H4 (cell line): ENCODE data around the gene POLD1. TPM values are rescaled to one million over a fixed set of nuclear protein-coding genes. Genes with fewer than 3 reads are reported as not detected.
"Not testable (repeated sequence)": the region's sequence is repeated elsewhere in the genome, so short reads cannot be mapped to it uniquely, and the experiment has no call there.

Experiments
- DNase-seq: peaks from one replicate; pipeline ENCODE4 v3.0.0-alpha.2; 2015; ENCODE audit warnings: low spot score
- total RNA-seq: library from RNA; depleted of rRNA; stranded (reverse); fragments of >200 nt; shearing (Covaris generic); gene quantifications from 2 replicates; pipeline ENCODE4 v1.2.3, GENCODE V29; 2014

The POLD1 gene
- total RNA-seq, 1 experiment from 2014 or later: 45.8 TPM

DNA sequence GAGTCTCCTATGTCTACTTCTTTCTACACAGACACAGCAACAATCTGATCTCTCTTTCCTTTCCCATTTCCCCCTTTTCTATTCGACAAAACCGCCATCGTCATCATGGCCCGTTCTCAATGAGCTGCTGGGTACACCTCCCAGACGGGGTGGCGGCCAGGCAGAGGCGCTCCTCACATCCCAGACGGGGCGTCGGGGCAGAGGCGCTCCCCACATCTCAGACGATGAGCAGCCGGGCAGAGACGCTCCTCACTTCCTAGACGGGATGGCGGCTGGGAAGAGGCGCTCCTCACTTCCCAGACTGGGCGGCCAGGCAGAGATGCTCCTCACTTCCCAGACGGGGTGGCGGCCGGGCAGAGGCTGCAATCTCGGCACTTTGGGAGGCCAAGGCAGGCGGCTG lies 6.8 kb downstream of the POLD1 start:
- not testable (repeated sequence) for DNase-seq

DNA sequence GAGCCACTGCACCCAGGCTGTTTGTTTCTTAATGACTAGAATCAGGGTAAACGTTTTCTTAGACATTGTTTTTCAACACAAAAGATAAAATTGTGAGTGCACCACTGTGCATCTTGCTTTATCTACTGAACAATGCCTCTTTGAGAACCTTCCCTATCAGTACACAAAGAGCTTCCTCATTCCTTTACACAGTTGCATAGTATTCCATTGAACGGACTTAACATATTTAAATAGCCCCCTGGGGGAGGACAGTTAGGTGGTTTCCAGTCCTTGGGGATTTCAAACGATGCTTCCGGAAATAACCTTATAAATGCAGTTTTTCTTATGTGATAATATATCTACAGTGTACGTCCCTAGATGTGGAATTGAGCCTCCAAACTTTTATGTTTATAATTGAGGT lies 8.6 kb downstream of the POLD1 start:
- DNase-seq: no peak

DNA sequence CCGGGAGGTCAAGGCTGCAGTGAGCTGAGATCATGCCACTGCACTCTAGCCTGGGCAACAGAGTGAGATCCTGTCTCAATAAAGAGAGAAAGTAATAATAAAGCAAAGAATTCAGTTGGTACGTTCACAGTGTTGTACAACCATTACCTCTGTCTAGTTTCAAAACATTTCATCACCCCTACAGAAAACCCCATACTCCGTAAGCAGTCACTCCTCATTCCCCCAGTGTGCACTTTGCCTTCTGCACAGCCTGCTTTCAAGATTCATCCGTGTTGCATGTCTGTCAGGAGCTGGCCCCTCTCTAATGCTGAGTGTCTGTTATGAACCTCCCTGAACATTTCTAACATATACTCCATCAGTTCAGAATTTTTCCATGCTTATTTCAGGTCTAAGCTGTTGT lies 9.4 kb downstream of the POLD1 start:
- DNase-seq: no peak

DNA sequence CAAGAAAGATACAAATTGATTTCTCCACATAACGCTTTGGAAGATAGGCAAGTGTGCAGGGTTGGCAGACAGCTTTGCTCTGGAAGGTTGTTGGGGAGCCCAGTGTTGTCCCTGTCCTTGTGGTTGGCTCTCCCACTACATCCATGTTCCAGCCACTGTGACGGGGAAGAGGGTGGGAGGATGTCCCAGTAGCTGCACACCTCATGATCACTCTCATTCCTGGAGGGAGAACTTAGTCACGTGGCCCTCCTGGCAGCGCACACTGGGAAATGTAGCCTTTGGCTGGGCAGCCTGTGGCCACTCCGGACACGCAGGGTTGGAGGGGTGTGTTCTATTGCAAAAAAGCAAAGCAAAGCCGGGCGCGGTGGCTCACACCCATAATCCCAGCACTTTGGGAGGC lies 9.9 kb downstream of the POLD1 start:
- no peak for DNase-seq

DNA sequence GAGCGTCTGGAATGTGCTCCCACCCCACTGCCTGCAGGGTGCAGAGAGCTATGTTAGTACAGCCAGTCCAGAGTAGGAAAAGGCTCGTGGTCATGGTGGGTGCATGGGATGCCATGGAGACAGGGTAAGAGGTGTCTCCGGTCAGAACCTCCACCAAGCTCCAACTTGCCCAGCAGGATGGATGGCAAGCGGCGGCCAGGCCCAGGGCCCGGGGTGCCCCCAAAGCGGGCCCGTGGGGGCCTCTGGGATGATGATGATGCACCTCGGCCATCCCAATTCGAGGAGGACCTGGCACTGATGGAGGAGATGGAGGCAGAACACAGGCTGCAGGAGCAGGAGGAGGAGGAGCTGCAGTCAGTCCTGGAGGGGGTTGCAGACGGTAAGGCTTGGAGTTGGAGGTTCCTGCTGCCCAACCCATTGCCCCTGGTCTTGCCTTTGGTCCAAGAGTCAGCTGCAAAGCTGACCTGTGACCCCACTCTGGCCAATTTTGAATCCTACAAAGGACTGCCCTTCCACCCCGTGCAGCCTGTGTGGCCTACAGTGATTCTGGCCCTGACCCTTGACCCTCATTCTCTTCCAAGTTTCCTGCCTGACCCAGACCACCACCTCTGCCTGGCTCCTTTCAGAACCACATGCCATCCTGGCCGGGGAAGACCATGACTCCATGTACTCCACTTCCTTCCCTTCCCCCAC lies 14.7 kb downstream of the POLD1 start:
- no peak for DNase-seq

DNA sequence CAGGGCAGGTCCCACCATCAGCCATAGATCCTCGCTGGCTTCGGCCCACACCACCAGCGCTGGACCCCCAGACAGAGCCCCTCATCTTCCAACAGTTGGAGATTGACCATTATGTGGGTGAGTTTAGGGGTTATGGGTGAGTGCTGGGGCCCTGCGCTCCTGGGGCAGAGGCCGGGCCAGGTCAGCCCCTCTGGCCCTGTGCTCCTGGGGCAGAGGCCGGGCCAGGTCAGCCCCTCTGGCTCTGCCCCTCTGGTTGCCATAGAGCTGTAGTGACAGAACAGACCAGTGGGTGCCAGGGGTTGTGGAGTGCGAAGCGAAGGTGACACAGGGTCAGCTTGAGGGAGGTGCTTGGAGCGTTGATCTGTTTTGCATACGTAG lies 15.2 kb downstream of the POLD1 start:
- no peak for DNase-seq

DNA sequence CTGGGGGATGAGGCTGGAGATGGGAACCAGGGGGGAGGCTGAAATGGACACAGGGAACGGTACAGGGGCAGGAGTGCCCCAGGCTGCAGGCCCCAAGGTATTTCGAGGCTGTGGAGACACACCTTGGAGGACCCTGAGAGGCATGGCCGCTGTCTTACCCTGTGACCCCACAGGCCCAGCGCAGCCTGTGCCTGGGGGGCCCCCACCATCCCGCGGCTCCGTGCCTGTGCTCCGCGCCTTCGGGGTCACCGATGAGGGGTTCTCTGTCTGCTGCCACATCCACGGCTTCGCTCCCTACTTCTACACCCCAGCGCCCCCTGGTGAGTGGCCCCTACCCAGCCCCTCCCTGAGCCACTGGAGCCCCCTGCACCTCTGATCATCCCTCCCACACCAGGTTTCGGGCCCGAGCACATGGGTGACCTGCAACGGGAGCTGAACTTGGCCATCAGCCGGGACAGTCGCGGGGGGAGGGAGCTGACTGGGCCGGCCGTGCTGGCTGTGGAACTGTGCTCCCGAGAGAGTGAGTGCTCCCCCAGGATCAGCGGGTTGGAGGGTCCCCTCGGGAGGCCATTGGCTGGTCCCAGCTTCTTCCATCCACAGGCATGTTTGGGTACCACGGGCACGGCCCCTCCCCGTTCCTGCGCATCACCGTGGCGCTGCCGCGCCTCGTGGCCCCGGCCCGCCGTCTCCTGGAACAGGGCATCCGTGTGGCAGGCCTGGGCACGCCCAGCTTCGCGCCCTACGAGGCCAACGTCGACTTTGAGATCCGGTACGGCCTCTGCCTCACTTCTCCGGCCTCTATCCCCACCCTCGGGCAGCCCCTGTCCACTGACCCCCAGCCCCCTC lies 17.7 kb downstream of the POLD1 start:
- DNase-seq: no peak

DNA sequence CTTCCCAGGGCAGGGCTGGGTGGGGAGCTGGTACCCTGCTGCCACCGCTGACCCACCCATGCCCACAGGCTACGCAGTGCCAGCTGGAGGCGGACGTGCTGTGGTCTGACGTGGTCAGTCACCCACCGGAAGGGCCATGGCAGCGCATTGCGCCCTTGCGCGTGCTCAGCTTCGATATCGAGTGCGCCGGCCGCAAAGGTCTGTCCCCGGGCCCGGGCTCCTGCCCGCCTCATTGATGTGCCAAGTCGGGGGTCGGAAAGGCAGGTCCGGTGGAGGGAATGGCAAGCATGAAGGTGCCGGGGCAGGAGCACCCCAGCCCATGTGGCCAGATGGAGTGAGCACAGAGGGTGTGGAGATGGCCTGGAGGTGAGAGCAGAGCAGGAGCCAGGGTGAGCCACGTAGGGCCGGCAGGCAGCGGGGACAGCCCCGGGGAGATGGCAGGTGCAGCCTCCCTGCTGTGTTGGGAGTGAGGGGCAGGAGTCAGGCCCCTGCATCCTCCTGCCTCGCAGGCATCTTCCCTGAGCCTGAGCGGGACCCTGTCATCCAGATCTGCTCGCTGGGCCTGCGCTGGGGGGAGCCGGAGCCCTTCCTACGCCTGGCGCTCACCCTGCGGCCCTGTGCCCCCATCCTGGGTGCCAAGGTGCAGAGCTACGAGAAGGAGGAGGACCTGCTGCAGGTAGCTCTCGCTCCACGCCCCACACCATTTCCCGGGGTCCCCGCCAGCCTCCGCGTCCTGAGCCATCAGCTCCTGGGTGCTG lies 18.6 kb downstream of the POLD1 start:
- no peak for DNase-seq

DNA sequence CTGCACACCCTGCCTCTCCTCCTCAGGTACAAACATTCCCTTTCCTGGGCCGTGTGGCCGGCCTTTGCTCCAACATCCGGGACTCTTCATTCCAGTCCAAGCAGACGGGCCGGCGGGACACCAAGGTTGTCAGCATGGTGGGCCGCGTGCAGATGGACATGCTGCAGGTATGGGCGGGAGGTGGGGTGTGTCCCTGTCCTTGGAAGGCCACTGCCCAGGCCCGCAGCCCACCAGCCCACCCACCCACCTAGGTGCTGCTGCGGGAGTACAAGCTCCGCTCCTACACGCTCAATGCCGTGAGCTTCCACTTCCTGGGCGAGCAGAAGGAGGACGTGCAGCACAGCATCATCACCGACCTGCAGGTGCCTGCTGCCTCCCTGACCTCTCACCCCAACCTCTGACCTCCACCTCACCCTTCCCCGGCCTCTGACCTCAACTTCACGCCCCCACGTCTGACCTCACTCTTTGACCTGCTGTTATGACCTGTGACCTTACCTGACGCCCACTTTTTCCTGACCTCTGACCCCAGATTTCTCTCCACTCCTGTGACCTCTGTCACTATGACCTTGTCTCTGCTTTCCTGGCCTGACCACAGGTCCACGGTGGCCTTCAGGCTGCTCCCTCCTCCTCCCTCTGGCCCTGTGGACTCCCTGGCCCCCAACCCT lies 22.1 kb downstream of the POLD1 start:
- no peak for DNase-seq

DNA sequence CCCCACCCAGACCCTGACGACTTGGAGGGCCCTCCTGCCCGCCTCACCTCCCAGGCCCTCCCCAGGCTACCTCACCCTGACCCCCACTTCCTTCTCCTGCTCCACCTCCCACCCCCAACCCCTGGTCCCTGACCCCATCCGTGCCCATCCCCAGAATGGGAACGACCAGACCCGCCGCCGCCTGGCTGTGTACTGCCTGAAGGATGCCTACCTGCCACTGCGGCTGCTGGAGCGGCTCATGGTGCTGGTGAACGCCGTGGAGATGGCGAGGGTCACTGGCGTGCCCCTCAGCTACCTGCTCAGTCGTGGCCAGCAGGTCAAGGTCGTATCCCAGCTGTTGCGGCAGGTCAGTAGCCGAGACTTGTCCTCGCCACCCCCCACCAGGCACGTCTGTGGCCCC lies 22.7 kb downstream of the POLD1 start:
- DNase-seq: no peak

DNA sequence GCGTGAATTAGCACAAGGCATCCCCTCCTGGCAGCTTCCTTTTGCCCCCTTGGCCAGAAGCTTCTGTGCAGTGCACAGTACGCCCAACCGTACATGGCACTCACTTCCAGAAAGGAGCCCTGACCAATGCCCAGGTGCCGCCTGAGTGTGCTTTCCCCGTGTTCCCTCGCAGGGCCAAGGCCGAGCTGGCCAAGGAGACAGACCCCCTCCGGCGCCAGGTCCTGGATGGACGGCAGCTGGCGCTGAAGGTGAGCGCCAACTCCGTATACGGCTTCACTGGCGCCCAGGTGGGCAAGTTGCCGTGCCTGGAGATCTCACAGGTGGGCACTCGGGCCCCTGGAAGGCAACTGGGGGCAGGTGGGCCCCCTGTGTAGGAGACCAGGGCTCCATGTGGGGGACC lies 25.2 kb downstream of the POLD1 start:
- DNase-seq: no peak

DNA sequence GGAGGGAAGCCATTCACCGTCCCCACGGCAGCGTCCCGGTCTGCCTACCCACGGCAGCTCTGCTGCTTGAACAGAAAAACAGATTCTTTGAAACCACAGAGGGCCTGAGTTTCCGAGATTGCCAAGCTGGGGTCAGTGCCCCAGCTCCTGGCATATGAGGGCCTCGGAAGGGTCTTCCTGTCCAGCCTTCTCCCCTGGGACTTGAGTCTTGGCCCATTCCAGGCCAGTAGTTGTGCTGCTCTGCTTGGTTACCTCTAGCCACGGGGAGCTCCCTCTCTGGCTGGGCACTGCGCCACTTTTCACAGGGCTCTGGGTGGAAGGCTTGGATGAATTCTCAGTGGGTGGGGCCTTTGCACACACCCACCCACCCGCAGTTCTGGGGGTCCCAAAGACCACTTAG lies 26.0 kb downstream of the POLD1 start:
- DNase-seq: no peak

DNA sequence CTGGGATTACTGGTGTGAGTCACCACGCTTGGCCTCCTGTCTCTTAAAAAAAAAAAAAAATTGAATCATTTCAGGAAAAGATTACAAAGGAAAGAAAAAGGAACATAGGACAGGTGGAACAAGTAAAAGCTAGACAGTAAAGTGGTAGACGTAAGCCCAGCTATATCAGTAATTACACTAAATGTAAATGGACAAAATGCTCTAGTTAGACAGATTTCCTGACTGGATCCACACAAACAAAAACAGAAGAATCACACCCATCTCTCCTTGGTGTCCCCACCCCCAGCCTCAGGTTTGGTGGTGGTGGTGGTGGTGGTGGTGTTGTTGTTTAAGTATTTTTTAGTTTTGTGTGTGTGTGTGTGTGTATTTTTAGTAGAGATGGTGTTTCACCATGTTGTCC lies 28.3 kb downstream of the POLD1 start:
- DNase-seq: no peak

DNA sequence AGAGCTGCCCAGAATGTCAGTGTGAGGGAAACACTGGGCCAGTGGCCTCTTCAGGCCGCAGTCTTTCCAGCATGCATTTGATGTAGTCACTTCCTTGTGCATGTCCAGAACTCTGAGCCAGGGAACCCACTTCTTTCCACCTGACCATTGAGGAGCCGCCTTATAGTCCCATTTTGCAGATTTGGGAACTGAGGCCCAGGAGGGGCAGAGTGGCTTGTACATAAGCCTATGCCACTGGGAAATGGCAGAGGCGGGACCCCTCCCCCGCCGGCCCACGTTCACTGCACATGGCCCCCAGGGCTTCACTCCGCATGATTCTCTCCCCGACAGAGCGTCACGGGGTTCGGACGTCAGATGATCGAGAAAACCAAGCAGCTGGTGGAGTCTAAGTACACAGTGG lies 28.9 kb downstream of the POLD1 start:
- no peak for DNase-seq

DNA sequence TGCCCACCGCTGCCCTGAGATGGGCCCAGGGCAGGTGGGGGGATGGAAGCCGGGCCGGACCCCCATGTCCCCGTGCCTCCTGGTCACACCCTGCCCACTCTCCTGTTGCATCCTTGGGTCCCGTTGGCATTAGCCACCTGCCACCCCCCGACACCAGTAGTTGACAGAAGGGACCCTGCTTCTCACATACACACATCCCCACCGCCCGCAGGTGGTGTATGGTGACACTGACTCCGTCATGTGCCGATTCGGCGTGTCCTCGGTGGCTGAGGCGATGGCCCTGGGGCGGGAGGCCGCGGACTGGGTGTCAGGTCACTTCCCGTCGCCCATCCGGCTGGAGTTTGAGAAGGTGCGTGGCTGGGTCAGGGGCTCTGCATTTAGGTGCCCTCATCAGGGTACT lies 29.4 kb downstream of the POLD1 start:
- DNase-seq: no peak

DNA sequence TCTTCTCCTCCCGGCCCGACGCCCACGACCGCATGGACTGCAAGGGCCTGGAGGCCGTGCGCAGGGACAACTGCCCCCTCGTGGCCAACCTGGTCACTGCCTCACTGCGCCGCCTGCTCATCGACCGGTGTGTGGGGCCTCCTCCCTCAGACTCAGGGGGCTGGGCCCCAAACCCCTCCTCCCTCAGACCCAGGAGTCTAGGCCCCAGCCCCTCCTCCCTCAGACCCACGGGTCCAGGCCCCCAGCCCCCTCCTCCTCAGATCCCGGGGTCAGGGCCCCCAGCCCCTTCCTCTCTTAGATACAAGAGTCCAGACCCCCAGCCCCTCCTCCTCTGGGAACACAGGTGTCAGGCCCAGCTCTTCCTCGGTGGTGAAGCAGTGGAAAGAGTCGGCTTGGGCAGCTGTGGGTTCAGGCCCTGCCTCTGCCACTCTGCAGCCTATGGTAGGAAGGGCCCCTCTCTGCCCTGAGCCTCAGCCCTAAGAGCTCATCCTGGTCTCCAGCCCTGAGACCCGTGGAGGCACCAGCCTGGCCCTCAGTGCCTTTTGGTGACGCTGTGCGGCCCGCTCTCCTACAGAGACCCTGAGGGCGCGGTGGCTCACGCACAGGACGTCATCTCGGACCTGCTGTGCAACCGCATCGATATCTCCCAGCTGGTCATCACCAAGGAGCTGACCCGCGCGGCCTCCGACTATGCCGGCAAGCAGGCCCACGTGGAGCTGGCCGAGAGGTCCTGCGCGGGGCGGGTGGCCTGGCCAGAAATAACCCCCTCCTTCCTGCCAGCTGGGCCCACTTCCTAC lies 30.9 kb downstream of the POLD1 start:
- peak; percentile 64 for DNase-seq

DNA sequence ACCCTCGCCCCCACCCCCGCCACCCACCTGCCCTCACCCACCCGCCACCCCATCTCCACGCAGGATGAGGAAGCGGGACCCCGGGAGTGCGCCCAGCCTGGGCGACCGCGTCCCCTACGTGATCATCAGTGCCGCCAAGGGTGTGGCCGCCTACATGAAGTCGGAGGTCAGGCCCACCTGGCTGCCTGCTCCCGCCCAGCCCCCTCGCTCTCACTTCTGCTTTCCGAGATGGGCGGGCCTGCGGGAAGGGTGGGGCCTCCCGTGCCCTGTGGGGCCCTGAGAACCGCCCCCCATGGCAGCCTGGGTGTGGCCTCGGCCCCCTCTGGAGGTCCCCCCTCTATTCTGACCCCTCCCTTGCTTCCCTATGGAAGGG lies 31.5 kb downstream of the POLD1 start:
- no peak for DNase-seq

DNA sequence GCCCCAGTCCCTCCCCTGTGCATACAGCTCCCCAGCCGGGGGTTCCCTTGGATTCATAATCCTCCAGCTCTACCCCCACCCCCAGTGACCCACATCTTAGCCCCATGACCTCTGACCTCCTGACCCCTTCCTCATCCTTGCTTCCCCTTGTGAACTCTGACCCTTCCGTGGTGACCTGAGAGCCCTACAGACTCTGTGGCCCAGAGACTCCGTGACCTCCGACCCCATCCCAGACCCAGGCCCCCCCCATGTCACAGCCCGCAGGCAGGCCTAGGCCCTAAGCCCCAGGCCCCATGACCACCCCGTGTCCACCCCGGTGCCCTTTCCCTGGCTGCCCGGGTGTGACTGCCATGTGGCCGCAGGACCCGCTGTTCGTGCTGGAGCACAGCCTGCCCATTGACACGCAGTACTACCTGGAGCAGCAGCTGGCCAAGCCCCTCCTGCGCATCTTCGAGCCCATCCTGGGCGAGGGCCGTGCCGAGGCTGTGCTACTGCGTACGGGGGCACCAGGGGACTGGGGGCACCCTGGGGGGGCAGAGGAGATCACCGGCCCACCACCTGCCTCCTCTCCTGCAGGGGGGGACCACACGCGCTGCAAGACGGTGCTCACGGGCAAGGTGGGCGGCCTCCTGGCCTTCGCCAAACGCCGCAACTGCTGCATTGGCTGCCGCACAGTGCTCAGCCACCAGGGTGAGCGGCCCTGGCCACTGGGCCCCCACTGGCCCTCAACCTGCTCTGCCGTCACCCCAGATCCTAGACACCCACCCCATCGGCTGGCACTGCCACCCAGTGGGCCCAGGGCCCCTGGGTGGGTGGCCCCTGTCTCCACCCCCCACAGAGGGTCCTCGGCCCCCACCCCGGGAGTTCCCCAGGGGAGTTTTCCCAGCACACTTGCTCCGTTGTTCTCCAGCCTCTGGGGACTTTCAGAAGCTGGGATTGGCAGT lies 32.2 kb downstream of the POLD1 start:
- DNase-seq: no peak

DNA sequence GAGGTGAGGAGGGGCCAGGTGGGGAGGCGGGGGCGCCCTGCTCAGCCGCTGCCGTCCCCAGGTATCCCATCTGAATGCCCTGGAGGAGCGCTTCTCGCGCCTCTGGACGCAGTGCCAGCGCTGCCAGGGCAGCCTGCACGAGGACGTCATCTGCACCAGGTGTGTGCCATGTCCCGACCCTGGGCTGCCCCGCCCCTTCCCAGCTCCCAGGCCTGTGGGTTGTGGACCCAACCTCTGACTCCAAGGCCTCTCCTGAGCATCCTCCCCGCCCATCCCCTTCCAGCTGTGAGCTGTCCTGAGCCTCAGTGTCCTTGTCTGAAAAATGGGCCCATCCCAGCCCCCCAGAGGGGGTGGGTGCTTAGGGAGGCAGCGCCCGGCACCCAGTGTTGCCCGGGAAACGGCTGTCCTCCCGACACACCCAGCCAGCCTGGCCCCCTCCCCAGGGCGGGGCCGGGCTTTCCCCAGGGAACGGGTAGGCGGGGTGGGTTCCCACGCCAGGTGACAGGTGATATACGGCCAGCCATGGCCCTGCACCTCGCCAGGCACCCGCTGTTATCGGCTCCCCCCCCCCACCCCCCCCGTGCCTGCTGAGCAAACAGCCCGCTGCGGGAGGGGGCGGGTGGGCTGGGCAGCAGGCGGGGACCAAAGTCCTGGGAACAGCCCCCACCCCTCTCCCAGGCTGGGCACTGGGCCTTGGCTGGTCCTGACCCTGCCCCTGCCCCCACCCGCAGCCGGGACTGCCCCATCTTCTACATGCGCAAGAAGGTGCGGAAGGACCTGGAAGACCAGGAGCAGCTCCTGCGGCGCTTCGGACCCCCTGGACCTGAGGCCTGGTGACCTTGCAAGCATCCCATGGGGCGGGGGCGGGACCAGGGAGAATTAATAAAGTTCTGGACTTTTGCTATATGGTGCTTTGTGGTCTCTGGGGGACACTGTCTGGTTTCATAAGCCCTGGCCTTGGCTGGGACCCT lies 33.2 kb downstream of the POLD1 start:
- no peak for DNase-seq
